Epithelial cell of esophagus (primary cell): ENCODE data around the gene CD36.

Experiments used
- DNase-seq: peaks from one replicate; pipeline ENCODE4 v3.0.0; 2010; ENCODE audit warnings: low read depth
- H3K4me3 ChIP-seq: 2 replicates; pipeline ENCODE4 v1.5.1; 2011; ENCODE audit warnings: mild to moderate bottlenecking, low read length, control low read depth
- CTCF ChIP-seq: IDR thresholded peaks from 2 replicates; pipeline ENCODE4 v1.5.1; 2011; ENCODE audit warnings: low read depth, mild to moderate bottlenecking, low read length, control low read depth, inconsistent platforms; ENCODE audit not compliant: insufficient read depth; ENCODE audit errors: missing control alignments

CD36 gene

GRCh38 chr7:80639011-80639410 lies 569 bp downstream of the CD36 start:
- DNase-seq: no peak
- TF ChIP-seq CTCF: no peak
- H3K4me3 ChIP-seq: no peak overlapping the region

- DNase-seq: peak; percentile 74
- no peak for TF ChIP-seq CTCF
- H3K4me3 ChIP-seq: no peak overlapping the region
Observed at GRCh38 chr7:80640846-80641245, 2.4 kb downstream of the CD36 start.

- DNase-seq: no peak
- TF ChIP-seq CTCF: no peak
- H3K4me3 ChIP-seq: no peak overlapping the region
Observed at GRCh38 chr7:80641548-80641947, 3.1 kb downstream of the CD36 start.

- no peak overlapping the region for H3K4me3 ChIP-seq
- no peak for TF ChIP-seq CTCF
- DNase-seq: no peak
Observed at GRCh38 chr7:80642871-80643270, 4.4 kb downstream of the CD36 start.

- no peak for TF ChIP-seq CTCF
- peak; percentile 85 for DNase-seq
- no peak overlapping the region for H3K4me3 ChIP-seq
Observed at GRCh38 chr7:80643336-80643915, 5.0 kb downstream of the CD36 start.

- DNase-seq: peak; percentile 57
- no peak for TF ChIP-seq CTCF
- no peak overlapping the region for H3K4me3 ChIP-seq
Observed at GRCh38 chr7:80644054-80644453, 5.6 kb downstream of the CD36 start.
